Measurements from ENCODE around the gene SERINC1. TPM values are rescaled to one million over a fixed set of nuclear protein-coding genes. Genes with fewer than 3 reads are reported as not detected.
"Not testable (repeated sequence)": the region's sequence is repeated elsewhere in the genome, so short reads cannot be mapped to it uniquely, and the experiment has no call there.

SERINC1 gene
- 85.8 and 112 TPM in 2 replicates for polyA plus RNA-seq (2011; rRNA removed)
- 13.6 and 15.9 TPM in 2 replicates for polyA plus RNA-seq (2012; cell fraction: cytosol; rRNA removed)
- 7.0 and 13.5 TPM in 2 replicates for polyA plus RNA-seq (2012; cell fraction: nucleus; rRNA removed)
- 62.0 to 76.7 TPM (median 71.6 TPM) in 3 replicates for polyA plus RNA-seq (2017; fragmentation: RNase III; extraction: RNeasy Plus Mini Kit Qiagen cat#74134 plus additional on column Dnase treatment)
- 45.5 and 50.5 TPM in 2 replicates for polyA minus RNA-seq (2011; rRNA and poly(A)+ RNA removed)

- ChIA-PET POLR2A (interaction anchor here (0.6 to 1.4 kb wide), 5 partner anchors 20 to 72 kb away, joined by 3 to 4 read pairs (median 3); partner anchors contain the start of gene HSF2), CTCF (interaction anchor here (1.2 kb wide), 1 partner anchor 257 kb away, joined by 4 read pairs; no protein-coding TSS in a partner anchor)
- DNase-seq (ENCODE audit: low read depth in 1 of 2, low spot score in 1 of 2), result peak; percentile 67 to 90
- peak; percentile 92 for FAIRE-seq
- peak within 1 kb of the TSS; percentile 93 for H3K4me2 ChIP-seq
- TF ChIP-seq PHF8 (IDR thresholded peaks at IDR 0.05; ENCODE audit: borderline replicate concordance, low read depth) (peak; percentile 68; the same call in 1 of the 2 replicates), BCL3 (IDR thresholded peaks at IDR 0.05) (0 out of 3 replicates have a peak, but pooled peaks have one; percentile 32), TFCP2L1 (CRISPR knock-in tag; IDR thresholded peaks at IDR 0.05) (no peak), RARB (CRISPR knock-in tag; IDR thresholded peaks at IDR 0.05) (no peak), POLR2A (IDR thresholded peaks at IDR 0.05; ENCODE audit: low read length) (peak; percentile 63), ZFP36 (IDR thresholded peaks at IDR 0.05; ENCODE audit: borderline replicate concordance, partially characterized antibody) (no peak), ZSCAN20 (CRISPR knock-in tag; IDR thresholded peaks at IDR 0.05) (no peak), JUN (IDR thresholded peaks at IDR 0.05) (peak in 1 of 2 experiments; percentile 66; a peak in 2 of 5 replicates)
- peak within 1 kb of the TSS; percentile 80 for H3K4me3 ChIP-seq
- WGBS (ENCODE audit: missing lambda C conversion rate), result 2% methylated on average over 30 of the region's 49 CpGs
- 0 out of 3 replicates have a peak, but pooled peaks cover 5% of the 10 kb centered on the region for H3K4me1 ChIP-seq
- H3K27ac ChIP-seq, result peak within 1 kb of the TSS; percentile 80 to 87
- no peaks in the 10 kb centered on the region for H3K9me3 ChIP-seq
- ATAC-seq, result peak; percentile 99
These were observed at the start of gene SERINC1 for GRCh38 chr6:122471107-122472021. TSS of gene SERINC1 (minus strand) at chr6:122471807. CDS start at chr6:122471737, 70 bp downstream.

GRCh38 chr6:122511193-122511924, 39.8 kb upstream of the SERINC1 start:
- H3K9me3 ChIP-seq, result no peaks in the 10 kb centered on the region
- ATAC-seq (no peak), DNase-seq (ENCODE audit: low read depth in 1 of 2, low spot score in 1 of 2) (no peak), FAIRE-seq (no peak)
- ChIA-PET CTCF (no interaction called here), POLR2A (no interaction called here)
- H3K4me2 ChIP-seq, result no peak overlapping the region
- no peak overlapping the region for H3K4me3 ChIP-seq
- 59% methylated on average over 13 of the region's 13 CpGs for WGBS (ENCODE audit: missing lambda C conversion rate)
- H3K4me1 ChIP-seq, result no peaks in the 10 kb centered on the region
- no peak for TF ChIP-seq POLR2A (IDR thresholded peaks at IDR 0.05; ENCODE audit: low read length)
- no peak for TF ChIP-seq JUNB (IDR thresholded peaks at IDR 0.05)
- TF ChIP-seq CHD2 (IDR thresholded peaks at IDR 0.05; ENCODE audit: low read length, partially characterized antibody), result no peak
- TF ChIP-seq RAD21 (conservative IDR thresholded peaks at IDR 0.05 in 1 of 2, IDR thresholded peaks at IDR 0.05 in 1 of 2), result no peak
- no peak for TF ChIP-seq MAZ (IDR thresholded peaks at IDR 0.05; ENCODE audit: borderline replicate concordance, low read depth, low read length)
- TF ChIP-seq RCOR1 (IDR thresholded peaks at IDR 0.05; ENCODE audit: low read depth, low read length), result no peak
- no peak for TF ChIP-seq HDAC2 (IDR thresholded peaks at IDR 0.05)
- TF ChIP-seq FOSL2 (IDR thresholded peaks at IDR 0.05), result no peak
- TF ChIP-seq FOSL2 (CRISPR knock-in tag; IDR thresholded peaks at IDR 0.05), result no peak
- TF ChIP-seq TFCP2L1 (CRISPR knock-in tag; IDR thresholded peaks at IDR 0.05), result no peak
- no peak for TF ChIP-seq ZNF302 (CRISPR knock-in tag; IDR thresholded peaks at IDR 0.05)
- TF ChIP-seq BHLHE40 (IDR thresholded peaks at IDR 0.05; ENCODE audit: low read depth, low read length), result no peak
- no peak overlapping the region for H3K27ac ChIP-seq

GRCh38 chr6:122505170-122505569, 33.6 kb upstream of the SERINC1 start:
- CTCF ChIA-PET, result not testable (repeated sequence)
- WGBS (ENCODE audit: missing lambda C conversion rate), result 39% methylated on average over 3 of the region's 3 CpGs

More at GRCh38 chr6:122505170-122505569, 33.6 kb upstream of the SERINC1 start:
- DNase-seq (ENCODE audit: low read depth in 1 of 2, low spot score in 1 of 2); H3K4me1 ChIP-seq; H3K27ac ChIP-seq; POLR2A ChIA-PET; FAIRE-seq; H3K4me2 ChIP-seq; H3K4me3 ChIP-seq; ATAC-seq; H3K9me3 ChIP-seq: not testable (repeated sequence)
